Measurements from ENCODE around the gene VPS33A. TPM values are rescaled to one million over a fixed set of nuclear protein-coding genes. Genes with fewer than 3 reads are reported as not detected.

VPS33A gene
- total and polyA plus RNA-seq, 2 donors (not counting 3 experiments of a cell fraction or from before 2014, with no cell fraction given) = 12.1 to 23.1 TPM

DNA sequence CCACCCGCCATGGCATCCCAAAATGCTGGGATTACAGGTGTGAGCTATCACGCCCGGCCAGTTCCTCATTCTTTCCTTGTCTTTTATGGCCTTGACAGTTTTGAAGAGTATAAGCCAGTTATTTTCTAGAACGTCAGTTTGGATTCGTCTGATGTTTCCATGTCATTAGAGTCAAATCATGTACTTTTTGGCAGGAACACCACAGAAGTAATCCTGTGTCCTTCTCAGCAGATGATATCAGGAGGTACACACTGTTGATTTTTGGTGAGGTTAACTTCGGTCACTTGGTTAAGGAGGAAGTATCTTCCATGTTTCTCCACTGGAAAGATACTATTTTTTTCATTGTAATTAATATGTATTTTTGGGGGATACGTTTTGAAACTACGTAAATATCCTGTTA is 25.1 kb upstream of the VPS33A start:
- DNase-seq (ENCODE audit: low read depth, low spot score) = no peak
- no peaks in the 10 kb centered on the region for H3K79me2 ChIP-seq (ENCODE audit: control insufficient read depth, insufficient read depth, low read length)
- FAIRE-seq = no peak
- no peak overlapping the region for H3K9ac ChIP-seq (replicated peaks; ENCODE audit: extremely low read depth, insufficient read depth, low read length)
- no peaks in the 10 kb centered on the region for H3K9me3 ChIP-seq (replicated peaks; ENCODE audit: control insufficient read depth, insufficient read depth, low read length)
- no peak overlapping the region for H2AFZ ChIP-seq (ENCODE audit: low read depth, low read length)
- dilution Hi-C loops (cut with MboI; ENCODE audit: extremely low pct_ligation_motif_present, low sequenced_read_pairs) = no loop called here
- H3K9me1 ChIP-seq (replicated peaks; ENCODE audit: control insufficient read depth, extremely low read depth, insufficient read depth, low read length) = no peaks in the 10 kb centered on the region
- BruUV-seq (replicated peaks) = no TSS peak
- ChIA-PET POLR2A (no interaction called here), CTCF (no interaction called here)
- H3K4me3 ChIP-seq (replicated peaks in 1 of 3; ENCODE audit: insufficient read depth in 1 of 3, low read depth in 1 of 3, low read length in 3 of 3) = no peak overlapping the region
- H3K4me1 ChIP-seq (ENCODE audit: control insufficient read depth, extremely low read depth, insufficient read depth, low read length) = no peaks in the 10 kb centered on the region
- intact Hi-C loops (cut with micrococcal nuclease) = no loop called here
- TF ChIP-seq, protein P1, sequence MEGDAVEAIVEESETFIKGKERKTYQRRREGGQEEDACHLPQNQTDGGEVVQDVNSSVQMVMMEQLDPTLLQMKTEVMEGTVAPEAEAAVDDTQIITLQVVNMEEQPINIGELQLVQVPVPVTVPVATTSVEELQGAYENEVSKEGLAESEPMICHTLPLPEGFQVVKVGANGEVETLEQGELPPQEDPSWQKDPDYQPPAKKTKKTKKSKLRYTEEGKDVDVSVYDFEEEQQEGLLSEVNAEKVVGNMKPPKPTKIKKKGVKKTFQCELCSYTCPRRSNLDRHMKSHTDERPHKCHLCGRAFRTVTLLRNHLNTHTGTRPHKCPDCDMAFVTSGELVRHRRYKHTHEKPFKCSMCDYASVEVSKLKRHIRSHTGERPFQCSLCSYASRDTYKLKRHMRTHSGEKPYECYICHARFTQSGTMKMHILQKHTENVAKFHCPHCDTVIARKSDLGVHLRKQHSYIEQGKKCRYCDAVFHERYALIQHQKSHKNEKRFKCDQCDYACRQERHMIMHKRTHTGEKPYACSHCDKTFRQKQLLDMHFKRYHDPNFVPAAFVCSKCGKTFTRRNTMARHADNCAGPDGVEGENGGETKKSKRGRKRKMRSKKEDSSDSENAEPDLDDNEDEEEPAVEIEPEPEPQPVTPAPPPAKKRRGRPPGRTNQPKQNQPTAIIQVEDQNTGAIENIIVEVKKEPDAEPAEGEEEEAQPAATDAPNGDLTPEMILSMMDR (IDR thresholded peaks at IDR 0.05; ENCODE audit: extremely low read depth in 1 of 2, insufficient read depth in 1 of 2, low read depth in 1 of 2, low read length in 2 of 2) = no peak
- TF ChIP-seq JUN (IDR thresholded peaks at IDR 0.05; ENCODE audit: borderline replicate concordance, insufficient read depth, insufficient read length, low read depth) = no peak
- no peak for TF ChIP-seq GATA2 (IDR thresholded peaks at IDR 0.05; ENCODE audit: insufficient read depth, insufficient read length, low read depth, low read length)
- no peak for TF ChIP-seq MYC (IDR thresholded peaks at IDR 0.05; ENCODE audit: low read depth, low read length)
- TF ChIP-seq POLR2AphosphoS5 (IDR thresholded peaks at IDR 0.05; ENCODE audit: insufficient read depth, low read depth, low read length) = no peak
- TF ChIP-seq EZH2 (IDR thresholded peaks at IDR 0.05; ENCODE audit: borderline replicate concordance, low read depth, low read length, severe bottlenecking) = no peak
- no peak for TF ChIP-seq POLR2A (IDR thresholded peaks at IDR 0.05; ENCODE audit: low read depth, low read length)
- TF ChIP-seq FOS (IDR thresholded peaks at IDR 0.05; ENCODE audit: borderline replicate concordance, insufficient read depth, low read length) = no peak
- peaks cover 0 to 11% of the 10 kb centered on the region in 2 experiments for H3K36me3 ChIP-seq (ENCODE audit: control insufficient read depth in 2 of 2, extremely low read depth in 1 of 2, insufficient read depth in 2 of 2, low read length in 2 of 2)
- H3K27me3 ChIP-seq (ENCODE audit: control insufficient read depth in 2 of 2, insufficient read depth in 2 of 2, low read length in 2 of 2) = no peaks in the 10 kb centered on the region
- H3K27ac ChIP-seq (ENCODE audit: insufficient read depth, low read depth, low read length) = no peak overlapping the region
- H3K4me2 ChIP-seq (ENCODE audit: insufficient read depth, low read length) = no peak overlapping the region
- H4K20me1 ChIP-seq (replicated peaks; ENCODE audit: control insufficient read depth, extremely low read depth, insufficient read depth, low read length) = no peaks in the 10 kb centered on the region
